HCT116 (cell line): ENCODE results near the gene APOBEC3A. TPM values are rescaled to one million over a fixed set of nuclear protein-coding genes. Genes with fewer than 3 reads are reported as not detected.

Source experiments
- ATAC-seq: fragments of 200-7000 bp; cut with Tn5 transposase; 2 replicates; pipeline ENCODE4 v1.9.1; 2020; ENCODE audit warnings: mild to moderate bottlenecking, moderate library complexity
- BruUV-seq: library from RNA; stranded (reverse); fragments of 400-500 nt; replicated peaks from 2 replicates; lab custom pipeline; 2021; lab: Mats Ljungman, UMichigan
- CTCF ChIA-PET: fragments of 300-600 bp; sonication (Branson Sonifier 250); formaldehyde crosslinking; loops from one replicate; lab custom pipeline; 2021; ENCODE audit warnings: antibody characterized with exemption; lab: Charles Lee
- POLR2A ChIA-PET: fragments of 300-600, 350-600 bp; sonication (Branson Sonifier 250); formaldehyde crosslinking; loops from one replicate; lab custom pipeline; 2021; ENCODE audit warnings: antibody characterized with exemption; lab: Charles Lee
- RAD21 ChIA-PET, 2 experiments: fragments of 300-600 bp; sonication (Branson Sonifier 250); formaldehyde crosslinking; loops; one replicate each; lab custom pipeline; 2023; ENCODE audit warnings: low total read pairs in 2 of 2; ENCODE audit not compliant: uncharacterized antibody in 2 of 2, unreplicated experiment in 2 of 2, low non-redundant PET in 1 of 2; lab: Charles Lee
- DNase-seq: peaks from one replicate; pipeline ENCODE4 v3.0.0-alpha.2; 2010; ENCODE audit warnings: low read depth, low spot score
- H2AFZ ChIP-seq: fragments of 200-600 bp; shearing (Covaris generic), sonication (generic); 2 replicates; pipeline ENCODE4 v1.6.1; 2017; ENCODE audit warnings: low read depth, mixed run types, mixed read lengths, antibody characterized with exemption, low read length; ENCODE audit not compliant: poor library complexity, severe bottlenecking
- H3K27ac ChIP-seq: 2 replicates; pipeline ENCODE4 v1.5.1; 2012; ENCODE audit warnings: low read depth, low read length
- H3K27me3 ChIP-seq: fragments of 200-600 bp; sonication (generic); 2 replicates; pipeline ENCODE4 v1.6.1; 2016; ENCODE audit warnings: mixed run types, low read length, mixed read lengths; ENCODE audit not compliant: insufficient read depth
- H3K36me3 ChIP-seq, 2 experiments: fragments of 200-500 bp in 1 of 2; fragments of 200-600 bp in 1 of 2; sonication (Bioruptor generic) in 1 of 2; sonication (generic) in 1 of 2; 2 replicates each; pipeline versions ENCODE4 v1.5.1 to v1.6.1; 2014 to 2016; ENCODE audit warnings: low read length in 2 of 2, inconsistent platforms in 1 of 2, mixed read lengths in 1 of 2, mixed run types in 1 of 2; ENCODE audit not compliant: insufficient read depth in 2 of 2, control insufficient read depth in 1 of 2
- H3K4me1 ChIP-seq, 2 experiments: fragments of 200-600 bp in 1 of 2; sonication (generic) in 1 of 2; 2 replicates each; pipeline versions ENCODE4 v1.5.1 to v1.6.1; 2012 to 2017; ENCODE audit warnings: low read length in 2 of 2, inconsistent platforms in 1 of 2, mild to moderate bottlenecking in 1 of 2, mixed read lengths in 1 of 2, mixed run types in 1 of 2, moderate library complexity in 1 of 2; ENCODE audit not compliant: insufficient read depth in 2 of 2, control insufficient read depth in 1 of 2
- H3K4me2 ChIP-seq: fragments of 200-600 bp; sonication (generic); 2 replicates; pipeline ENCODE4 v1.6.1; 2017; ENCODE audit warnings: mixed run types, low read length, mixed read lengths
- H3K4me3 ChIP-seq, 2 experiments: fragments of 200-600 bp in 1 of 2; sonication (generic) in 1 of 2; replicated peaks in 1 of 2; 2 replicates each; pipeline ENCODE4 v1.5.1; 2011 to 2016; ENCODE audit warnings: low read length in 2 of 2, control low read depth in 1 of 2, low read depth in 1 of 2, mild to moderate bottlenecking in 1 of 2, mixed read lengths in 1 of 2, mixed run types in 1 of 2
- H3K79me2 ChIP-seq: fragments of 200-600 bp; sonication (generic); 2 replicates; pipeline ENCODE4 v1.6.1; 2017; ENCODE audit warnings: mild to moderate bottlenecking, mixed run types, low read length, moderate library complexity, mixed read lengths; ENCODE audit not compliant: insufficient read depth
- H3K9ac ChIP-seq: fragments of 200-600 bp; sonication (generic); 2 replicates; pipeline ENCODE4 v1.6.1; 2016; ENCODE audit warnings: low read length, mixed read lengths
- H3K9me2 ChIP-seq: fragments of 200-600 bp; sonication (generic), shearing (Covaris generic); 2 replicates; pipeline ENCODE4 v1.6.1; 2017; ENCODE audit warnings: mixed run types, mild to moderate bottlenecking, moderate library complexity; ENCODE audit not compliant: insufficient read depth
- H3K9me3 ChIP-seq, 2 experiments: fragments of 200-500 bp in 1 of 2; fragments of 200-600 bp in 1 of 2; sonication (Bioruptor generic) in 1 of 2; sonication (generic) in 1 of 2; 2 replicates each; pipeline ENCODE4 v1.6.1; 2014 to 2017; ENCODE audit warnings: low read length in 2 of 2, mixed read lengths in 2 of 2, inconsistent platforms in 1 of 2, low read depth in 1 of 2, mild to moderate bottlenecking in 1 of 2, mixed run types in 1 of 2, moderate library complexity in 1 of 2; ENCODE audit not compliant: control insufficient read depth in 1 of 2, insufficient read depth in 1 of 2
- H4K20me1 ChIP-seq: fragments of 200-600 bp; sonication (generic), shearing (Covaris generic); 2 replicates; pipeline ENCODE4 v1.6.1; 2017; ENCODE audit warnings: mixed run types, mild to moderate bottlenecking, moderate library complexity; ENCODE audit not compliant: insufficient read depth
- CEBPB ChIP-seq: IDR thresholded peaks from 2 replicates; pipeline ENCODE4 v1.6.1; 2012; ENCODE audit warnings: low read depth
- ELF1 ChIP-seq: IDR thresholded peaks from 2 replicates; pipeline ENCODE4 v1.6.1; 2012; ENCODE audit warnings: low read depth, borderline replicate concordance
- EZH2phosphoT487 ChIP-seq: fragments of 200-600 bp; IDR thresholded peaks from 2 replicates; pipeline ENCODE4 v1.6.1; 2018; ENCODE audit warnings: antibody characterized with exemption, borderline replicate concordance
- JUND ChIP-seq: IDR thresholded peaks from 2 replicates; pipeline ENCODE4 v1.6.1; 2012
- MAX ChIP-seq: IDR thresholded peaks from 2 replicates; pipeline ENCODE4 v1.6.1; 2012
- POLR2AphosphoS5 ChIP-seq: IDR thresholded peaks from 2 replicates; pipeline ENCODE4 v1.6.1; 2011; ENCODE audit warnings: mild to moderate bottlenecking, low read depth, low read length, moderate library complexity
- SP1 ChIP-seq: IDR thresholded peaks from 2 replicates; pipeline ENCODE4 v1.6.1; 2012; ENCODE audit warnings: low read depth
- SRF ChIP-seq: IDR thresholded peaks from 2 replicates; pipeline ENCODE4 v1.6.1; 2012; ENCODE audit warnings: low read depth
- TCF7L2 ChIP-seq: IDR thresholded peaks from 2 replicates; pipeline ENCODE4 v1.7.0; 2011; ENCODE audit warnings: borderline replicate concordance, inconsistent platforms; ENCODE audit not compliant: insufficient read depth, insufficient read length; ENCODE audit errors: extremely low read depth
- YY1 ChIP-seq: IDR thresholded peaks from 2 replicates; pipeline ENCODE4 v1.6.1; 2011; ENCODE audit warnings: low read length, low read depth, moderate library complexity, mild to moderate bottlenecking; ENCODE audit not compliant: insufficient replicate concordance; ENCODE audit errors: extremely low read depth
- ZBTB33 ChIP-seq: IDR thresholded peaks from 2 replicates; pipeline ENCODE4 v1.6.1; 2011; ENCODE audit warnings: mild to moderate bottlenecking, low read length, moderate library complexity; ENCODE audit not compliant: insufficient replicate concordance; ENCODE audit errors: extremely low read depth
- ZFX ChIP-seq: fragments of 450-650 bp; IDR thresholded peaks from 2 replicates; pipeline ENCODE4 v1.6.1; 2017
- intact Hi-C: fragments of 100-400 bp; cut with micrococcal nuclease; formaldehyde crosslinking; loops from 2 replicates; pipeline ENCODE4 v1.10.0; 2022
- total RNA-seq: library from RNA; stranded (reverse); gene quantifications from one replicate; pipeline ENCODE4 v1.2.1, GENCODE V29; 2021; ENCODE audit not compliant: unreplicated experiment
- TF ChIP-seq, protein P1 (sequence below): IDR thresholded peaks from 2 replicates; pipeline ENCODE4 v1.6.1; 2012

Gene APOBEC3A
- total RNA-seq, 1 experiment from 2014 or later, result not detected

- Histone ChIP-seq H3K79me2 (no peaks in the 10 kb centered on the region), H3K4me1 (peaks cover under 1 to 2% of the 10 kb centered on the region in 2 experiments; a peak in 2 of 4 replicates), H3K27ac (no peak overlapping the region), H3K9me2 (no peaks in the 10 kb centered on the region), H3K27me3 (peaks cover under 1% of the 10 kb centered on the region; the same call in 1 of the 2 replicates), H4K20me1 (no peaks in the 10 kb centered on the region), H3K36me3 (no peaks in the 10 kb centered on the region), H3K4me2 (no peak overlapping the region), H2AFZ (no peak overlapping the region), H3K9me3 (no peaks in the 10 kb centered on the region), H3K9ac (no peak overlapping the region), H3K4me3 (no peak overlapping the region)
- CTCF ChIA-PET, result no interaction called here
- RAD21 ChIA-PET, result no interaction called here
- POLR2A ChIA-PET, result no interaction called here
- no peak for ATAC-seq
- no peak for DNase-seq
- TF ChIP-seq JUND, result no peak
- no peak for TF ChIP-seq ZFX
- no peak for TF ChIP-seq ZBTB33
- TF ChIP-seq POLR2AphosphoS5, result no peak
- TF ChIP-seq TCF7L2, result no peak
- TF ChIP-seq ELF1, result no peak
- no peak for TF ChIP-seq SP1
- no peak for TF ChIP-seq MAX
- TF ChIP-seq, protein P1, sequence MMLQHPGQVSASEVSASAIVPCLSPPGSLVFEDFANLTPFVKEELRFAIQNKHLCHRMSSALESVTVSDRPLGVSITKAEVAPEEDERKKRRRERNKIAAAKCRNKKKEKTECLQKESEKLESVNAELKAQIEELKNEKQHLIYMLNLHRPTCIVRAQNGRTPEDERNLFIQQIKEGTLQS, result no peak
- no peak for TF ChIP-seq EZH2phosphoT487
- no peak for TF ChIP-seq SRF
- no peak for TF ChIP-seq CEBPB
- TF ChIP-seq YY1, result no peak
- TF ChIP-seq, all 23 proteins: peak for 0
- BruUV-seq, result no TSS peak
- intact Hi-C loops, result no loop called here
These were observed 15.9 kb upstream of the APOBEC3A start for GRCh38 chr22:38941488-38941987.
